ENCODE data around the gene H2BW2. TPM values are rescaled to one million over a fixed set of nuclear protein-coding genes. Genes with fewer than 3 reads are reported as not detected.

Gene H2BW2
- not detected in 5 replicates for total RNA-seq (2022; extraction: Qiagen RNA extraction)

DNA sequence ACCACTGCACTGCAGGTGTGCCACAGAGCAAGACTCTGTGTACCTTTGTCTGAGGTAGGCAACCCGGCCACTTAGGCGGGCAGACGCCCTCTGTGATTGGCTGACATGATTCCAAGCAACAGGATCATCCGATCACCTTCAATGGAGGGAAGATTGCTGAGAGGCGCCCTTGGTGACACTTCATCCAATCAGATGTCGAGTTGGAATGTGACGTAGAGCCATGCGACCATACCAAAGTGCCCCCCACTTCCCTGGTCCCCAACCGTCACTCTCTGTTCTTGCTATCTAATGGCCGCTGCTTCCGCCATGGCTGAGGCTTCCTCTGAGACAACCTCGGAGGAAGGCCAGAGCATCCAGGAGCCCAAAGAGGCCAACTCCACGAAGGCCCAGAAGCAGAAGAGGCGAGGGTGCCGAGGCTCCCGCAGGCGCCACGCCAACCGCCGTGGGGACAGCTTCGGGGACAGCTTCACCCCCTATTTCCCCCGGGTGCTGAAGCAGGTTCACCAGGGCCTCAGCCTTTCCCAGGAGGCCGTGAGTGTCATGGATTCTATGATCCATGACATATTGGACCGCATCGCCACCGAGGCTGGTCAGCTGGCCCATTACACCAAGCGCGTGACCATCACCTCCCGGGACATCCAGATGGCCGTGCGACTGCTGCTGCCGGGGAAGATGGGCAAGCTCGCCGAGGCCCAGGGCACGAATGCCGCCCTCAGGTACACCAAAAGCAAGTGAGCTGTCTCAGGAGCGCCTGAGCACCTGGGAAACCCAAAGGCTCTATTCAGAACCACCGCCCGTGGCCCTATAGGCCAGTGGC lies at the start of gene H2BW2:
Gene H2BW2, plus strand, starts transcription at position 268 of the 817 bp plus-strand sequence. Its CDS starts 39 bp downstream, at position 307.

DNA sequence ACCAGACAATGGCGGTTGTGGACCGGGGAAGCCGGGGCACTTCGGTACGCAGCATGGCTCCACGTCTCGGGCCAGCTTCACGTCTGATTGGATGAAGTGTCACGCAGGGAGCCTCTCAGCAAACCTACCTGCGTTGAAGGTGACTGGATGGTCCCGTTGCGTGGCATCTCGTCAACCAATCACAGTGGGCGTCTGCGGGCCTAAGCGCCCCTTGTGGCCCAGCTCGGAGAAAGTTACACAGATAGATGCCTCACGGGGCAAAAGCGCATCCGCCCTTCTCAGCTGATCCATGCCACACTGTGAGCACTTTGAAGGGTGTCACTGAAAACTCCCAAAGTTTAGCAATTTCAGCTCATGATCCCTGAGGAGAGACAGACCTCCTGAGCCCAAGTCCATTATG lies 26.1 kb upstream of the H2BW2 start, which contains the start of gene H2BW1:
Gene H2BW1, minus strand, starts transcription at position 103 of the 400 bp plus-strand sequence. CDS start 132 bp downstream, outside the sequence.

GRCh38 chrX:104075778-104076445 lies 36.2 kb downstream of the H2BW2 start, which contains the start of gene TMSB15C:
Gene TMSB15C (minus strand): TSS chrX:104076236.

Other genes with a start within 250 kb of the H2BW2 start
- 0.02 to 0.05 TPM (median 0.04 TPM) in 4 of 5 replicates, not detected in the other for gene RAB9B, start 207.7 kb upstream of the H2BW2 start, total RNA-seq (2022; extraction: Qiagen RNA extraction)
- 4.0 to 6.6 TPM (median 4.4 TPM) in 5 replicates for gene TMSB15B, start 77.3 kb upstream of the H2BW2 start, total RNA-seq (2022; extraction: Qiagen RNA extraction)
- gene H2BW1, start 26.2 kb upstream of the H2BW2 start, total RNA-seq (2022; extraction: Qiagen RNA extraction) = not detected in 5 replicates
- gene TMSB15C, start 36.3 kb downstream of the H2BW2 start, total RNA-seq (2022; extraction: Qiagen RNA extraction) = 0.04 to 0.22 TPM (median 0.13 TPM) in 5 replicates
- 0.02 to 0.30 TPM (median 0.18 TPM) in 4 of 5 replicates, not detected in the other for gene ZCCHC18, start 72.6 kb downstream of the H2BW2 start, total RNA-seq (2022; extraction: Qiagen RNA extraction)
- gene SLC25A53, start 117.1 kb downstream of the H2BW2 start, total RNA-seq (2022; extraction: Qiagen RNA extraction) = 3.8 to 4.6 TPM (median 4.1 TPM) in 5 replicates
- gene FAM199X, start 126.5 kb downstream of the H2BW2 start, total RNA-seq (2022; extraction: Qiagen RNA extraction) = 14.3 to 21.7 TPM (median 19.4 TPM) in 5 replicates
- gene ESX1, start 215.0 kb downstream of the H2BW2 start, total RNA-seq (2022; extraction: Qiagen RNA extraction) = 0.06 to 0.19 TPM (median 0.07 TPM) in 4 of 5 replicates, not detected in the other

Measured in A549 treated with dexamethasone at 1 μM for 4 hours (cell line).